ENCODE data around the gene FMNL2.
A peak's percentile ranks its signal among the peaks of the same experiment; 100 is the strongest.

The FMNL2 gene

GRCh38 chr2:152588998-152589397, 254.0 kb downstream of the FMNL2 start:
- no peak for DNase-seq

GRCh38 chr2:152594022-152594766, 259.2 kb downstream of the FMNL2 start:
- DNase-seq, result no peak

- no peak for DNase-seq
These were observed 259.8 kb downstream of the FMNL2 start for GRCh38 chr2:152594792-152595191.

- no peak for DNase-seq
These were observed 264.2 kb downstream of the FMNL2 start for GRCh38 chr2:152598975-152599759.

GRCh38 chr2:152600051-152600657, 265.2 kb downstream of the FMNL2 start:
- no peak for DNase-seq

GRCh38 chr2:152600697-152601096, 265.7 kb downstream of the FMNL2 start:
- DNase-seq, result no peak

GRCh38 chr2:152602750-152603149, 267.8 kb downstream of the FMNL2 start:
- DNase-seq, result no peak

GRCh38 chr2:152603166-152603565, 268.2 kb downstream of the FMNL2 start:
- no peak for DNase-seq

- no peak for DNase-seq
These were observed 271.1 kb downstream of the FMNL2 start for GRCh38 chr2:152606081-152606480.

GRCh38 chr2:152606941-152607340, 272.0 kb downstream of the FMNL2 start:
- DNase-seq, result no peak

- DNase-seq, result no peak
These were observed 272.9 kb downstream of the FMNL2 start for GRCh38 chr2:152607793-152608300.

GRCh38 chr2:152609154-152609553, 274.2 kb downstream of the FMNL2 start:
- DNase-seq, result no peak

- no peak for DNase-seq
These were observed 274.7 kb downstream of the FMNL2 start for GRCh38 chr2:152609699-152610098.

GRCh38 chr2:152611458-152612231, 276.7 kb downstream of the FMNL2 start:
- no peak for DNase-seq

- no peak for DNase-seq
These were observed 278.3 kb downstream of the FMNL2 start for GRCh38 chr2:152613235-152613634.

GRCh38 chr2:152615177-152615576, 280.2 kb downstream of the FMNL2 start:
- DNase-seq, result no peak

GRCh38 chr2:152617456-152618192, 282.6 kb downstream of the FMNL2 start:
- peak; percentile 42 for DNase-seq

- no peak for DNase-seq
These were observed 283.2 kb downstream of the FMNL2 start for GRCh38 chr2:152618193-152618564.

- DNase-seq, result no peak
These were observed 285.2 kb downstream of the FMNL2 start for GRCh38 chr2:152620208-152620607.

GRCh38 chr2:152620985-152621384, 286.0 kb downstream of the FMNL2 start:
- DNase-seq, result no peak

- DNase-seq, result no peak
These were observed 287.2 kb downstream of the FMNL2 start for GRCh38 chr2:152622219-152622618.

GRCh38 chr2:152623076-152623740, 288.2 kb downstream of the FMNL2 start:
- DNase-seq, result no peak
